Measurements from ENCODE around the gene KLHL33.
A peak's percentile ranks its signal among the peaks of the same experiment; 100 is the strongest.
"Not testable (repeated sequence)": the region's sequence is repeated elsewhere in the genome, so short reads cannot be mapped to it uniquely, and the experiment has no call there.

Gene KLHL33

GRCh38 chr14:20435582-20436362 lies at the start of gene KLHL33:
TSS of gene KLHL33 (minus strand) at chr14:20436166. CDS start at chr14:20435811, 355 bp downstream.
- DNase-seq: peak; percentile 10

GRCh38 chr14:20482382-20482781 lies 46.4 kb upstream of the KLHL33 start:
- no peak for DNase-seq

GRCh38 chr14:20478894-20479293 lies 42.9 kb upstream of the KLHL33 start:
- no peak for DNase-seq

- DNase-seq: no peak
These were observed 41.4 kb upstream of the KLHL33 start for GRCh38 chr14:20477211-20477876.

GRCh38 chr14:20476776-20477175 lies 40.8 kb upstream of the KLHL33 start:
- DNase-seq: no peak

- DNase-seq: no peak
These were observed 36.7 kb upstream of the KLHL33 start for GRCh38 chr14:20472536-20473169.

GRCh38 chr14:20470603-20470901 lies 34.6 kb upstream of the KLHL33 start:
- DNase-seq: no peak

- DNase-seq: no peak
These were observed 34.1 kb upstream of the KLHL33 start for GRCh38 chr14:20469890-20470602.

GRCh38 chr14:20469242-20469889 lies 33.4 kb upstream of the KLHL33 start, which contains the start of gene PNP:
TSS of gene PNP (plus strand) at chr14:20469406. CDS start at chr14:20469525, 119 bp downstream.
- peak; percentile 88 for DNase-seq

- no peak for DNase-seq
These were observed 32.8 kb upstream of the KLHL33 start for GRCh38 chr14:20468764-20469241.

- peak; percentile 99 for DNase-seq
These were observed 25.5 kb upstream of the KLHL33 start, which contains the start of gene PIP4P1 for GRCh38 chr14:20461225-20462141. TSS of gene PIP4P1 (minus strand) at chr14:20461434. CDS start at chr14:20461325, 109 bp downstream.

- DNase-seq: peak; percentile 40
These were observed 24.7 kb upstream of the KLHL33 start for GRCh38 chr14:20460458-20461224.

GRCh38 chr14:20458031-20458789 lies 22.2 kb upstream of the KLHL33 start:
- no peak for DNase-seq

GRCh38 chr14:20456971-20457370 lies 21.0 kb upstream of the KLHL33 start:
- no peak for DNase-seq

GRCh38 chr14:20455355-20456300 lies 19.7 kb upstream of the KLHL33 start:
- DNase-seq: no peak

GRCh38 chr14:20454516-20455354 lies 18.8 kb upstream of the KLHL33 start, which contains the start of the genes APEX1 and OSGEP:
TSS of gene APEX1 (plus strand) at chr14:20455226. CDS start at chr14:20455646, 420 bp downstream.
TSS of gene OSGEP (minus strand) at chr14:20454812. CDS start at chr14:20454683, 129 bp downstream.
- DNase-seq: peak; percentile 96

GRCh38 chr14:20452831-20453230 lies 16.9 kb upstream of the KLHL33 start:
- not testable (repeated sequence) for DNase-seq

Measured in NCI-H526 treated with DMSO at 0.1 percent for 48 hours (cell line).